ENCODE measurements around the gene RBP4. TPM values are rescaled to one million over a fixed set of nuclear protein-coding genes. Genes with fewer than 3 reads are reported as not detected.

RBP4 gene
- total RNA-seq, 1 donor from 2014 or later: not detected

- Mint-ChIP-seq H3K4me1 (ENCODE audit: low read depth, unreplicated experiment) (peaks cover 18% of the 10 kb centered on the region), H3K4me3 (ENCODE audit: unreplicated experiment) (no peak overlapping the region), H3K27me3 (ENCODE audit: unreplicated experiment) (no peaks in the 10 kb centered on the region), H3K36me3 (ENCODE audit: unreplicated experiment) (no peaks in the 10 kb centered on the region), H3K27ac (ENCODE audit: unreplicated experiment) (no peak overlapping the region), H3K9me3 (ENCODE audit: unreplicated experiment) (no peaks in the 10 kb centered on the region)
- no peak for DNase-seq
- TF ChIP-seq CTCF (IDR thresholded peaks at IDR 0.05; ENCODE audit: partially characterized antibody, unreplicated experiment): no peak
Observed at GRCh38 chr10:93628858-93629257, 27.8 kb upstream of the RBP4 start.

- no peak for TF ChIP-seq CTCF (IDR thresholded peaks at IDR 0.05; ENCODE audit: partially characterized antibody, unreplicated experiment)
- H3K27ac Mint-ChIP-seq (ENCODE audit: unreplicated experiment): no peak overlapping the region
- H3K4me1 Mint-ChIP-seq (ENCODE audit: low read depth, unreplicated experiment): no peaks in the 10 kb centered on the region
- peaks cover 2% of the 10 kb centered on the region for H3K27me3 Mint-ChIP-seq (ENCODE audit: unreplicated experiment)
- peaks cover 4% of the 10 kb centered on the region for H3K36me3 Mint-ChIP-seq (ENCODE audit: unreplicated experiment)
- H3K4me3 Mint-ChIP-seq (ENCODE audit: unreplicated experiment): no peak overlapping the region
- no peak for DNase-seq
- no peaks in the 10 kb centered on the region for H3K9me3 Mint-ChIP-seq (ENCODE audit: unreplicated experiment)
Observed at GRCh38 chr10:93622942-93623341, 21.9 kb upstream of the RBP4 start.

- DNase-seq: no peak
- Mint-ChIP-seq H3K4me3 (ENCODE audit: unreplicated experiment) (no peak overlapping the region), H3K4me1 (ENCODE audit: low read depth, unreplicated experiment) (no peaks in the 10 kb centered on the region), H3K36me3 (ENCODE audit: unreplicated experiment) (peaks cover 4% of the 10 kb centered on the region), H3K27ac (ENCODE audit: unreplicated experiment) (no peak overlapping the region), H3K9me3 (ENCODE audit: unreplicated experiment) (no peaks in the 10 kb centered on the region), H3K27me3 (ENCODE audit: unreplicated experiment) (peaks cover 2% of the 10 kb centered on the region)
- TF ChIP-seq CTCF (IDR thresholded peaks at IDR 0.05; ENCODE audit: partially characterized antibody, unreplicated experiment): no peak
Observed at GRCh38 chr10:93620925-93621324, 19.9 kb upstream of the RBP4 start.

GRCh38 chr10:93615576-93616235 lies 14.7 kb upstream of the RBP4 start:
- DNase-seq: no peak
- no peak for TF ChIP-seq CTCF (IDR thresholded peaks at IDR 0.05; ENCODE audit: partially characterized antibody, unreplicated experiment)
- H3K9me3 Mint-ChIP-seq (ENCODE audit: unreplicated experiment): peaks cover 1% of the 10 kb centered on the region
- H3K27me3 Mint-ChIP-seq (ENCODE audit: unreplicated experiment): peaks cover 2% of the 10 kb centered on the region
- H3K4me1 Mint-ChIP-seq (ENCODE audit: low read depth, unreplicated experiment): no peaks in the 10 kb centered on the region
- peaks cover 4% of the 10 kb centered on the region for H3K36me3 Mint-ChIP-seq (ENCODE audit: unreplicated experiment)
- H3K4me3 Mint-ChIP-seq (ENCODE audit: unreplicated experiment): no peak overlapping the region
- no peak overlapping the region for H3K27ac Mint-ChIP-seq (ENCODE audit: unreplicated experiment)

- no peak for DNase-seq
- no peak for TF ChIP-seq CTCF (IDR thresholded peaks at IDR 0.05; ENCODE audit: partially characterized antibody, unreplicated experiment)
- Mint-ChIP-seq H3K4me3 (ENCODE audit: unreplicated experiment) (no peak overlapping the region), H3K9me3 (ENCODE audit: unreplicated experiment) (peaks cover 1% of the 10 kb centered on the region), H3K4me1 (ENCODE audit: low read depth, unreplicated experiment) (no peaks in the 10 kb centered on the region), H3K27me3 (ENCODE audit: unreplicated experiment) (peaks cover 4% of the 10 kb centered on the region), H3K36me3 (ENCODE audit: unreplicated experiment) (peaks cover 4% of the 10 kb centered on the region), H3K27ac (ENCODE audit: unreplicated experiment) (no peak overlapping the region)
Observed at GRCh38 chr10:93614101-93614825, 13.2 kb upstream of the RBP4 start.

Data from glutamatergic neuron (in vitro differentiated cells).